Left lung (tissue), 10 donors: Measurements from ENCODE around the gene OPTC. TPM values are rescaled to one million over a fixed set of nuclear protein-coding genes. Genes with fewer than 3 reads are reported as not detected.
A peak's percentile ranks its signal among the peaks of the same experiment; 100 is the strongest.

ENCODE experiments used
- ATAC-seq: fragments of 200-7000 bp; cut with Tn5 transposase; one replicate; pipeline ENCODE4 v1.9.1; 2020; ENCODE audit warnings: moderate library complexity
- DNase-seq, 4 donors: peaks; one replicate each; pipeline ENCODE4 v3.0.0-alpha.2; 2013 to 2020
- H3K27ac ChIP-seq, 2 donors: fragments of 200-600 bp; sonication (generic) in 1 of 2; one replicate each; pipeline versions ENCODE4 v1.5.0 to v1.8.0; 2020 to 2021
- H3K27me3 ChIP-seq, 2 donors: fragments of 200-600 bp; sonication (generic) in 1 of 2; one replicate each; pipeline versions ENCODE4 v1.5.0 to v1.8.0; 2020 to 2021
- H3K36me3 ChIP-seq, 2 donors: fragments of 200-600 bp; sonication (generic) in 1 of 2; one replicate each; pipeline versions ENCODE4 v1.5.0 to v1.8.0; 2020 to 2021
- H3K4me1 ChIP-seq, 2 donors: fragments of 200-600 bp; one replicate each; pipeline ENCODE4 v1.8.0; 2021
- H3K4me3 ChIP-seq, 2 donors: fragments of 200-600 bp; sonication (generic) in 1 of 2; one replicate each; pipeline versions ENCODE4 v1.5.0 to v1.8.0; 2020 to 2021; ENCODE audit warnings: mild to moderate bottlenecking in 1 of 2
- H3K9me3 ChIP-seq, 2 donors: fragments of 200-600 bp; sonication (generic) in 1 of 2; one replicate each; pipeline versions ENCODE4 v1.5.0 to v1.8.0; 2020 to 2021
- intact Hi-C, 2 donors: fragments of 100-400 bp; cut with DNase I; formaldehyde crosslinking; loops; one replicate each; pipeline versions ENCODE4 v1.11.2 to v1.14.2; 2022
- polyA plus RNA-seq, 6 donors: library from polyadenylated mRNA; unstranded; fragments of 120-200 nt; gene quantifications; one replicate each; pipeline ENCODE4 v1.2.1, GENCODE V29; 2013; ENCODE audit not compliant: insufficient read length in 6 of 6
- total RNA-seq, 2 donors: library from RNA; stranded (reverse); fragmentation: NEBNext Ultra II Directional; extraction: Animal tissue kit (Norgen Biotek cat#: 25700); gene quantifications; one replicate each; pipeline ENCODE4 v1.2.1, GENCODE V29; 2021
- TF ChIP-seq, protein P1 (sequence below), 2 donors: fragments of 200-600 bp; sonication (generic) in 1 of 2; IDR thresholded peaks; one replicate each; pipeline versions ENCODE4 v1.5.0 to v1.8.0; 2021; ENCODE audit warnings: antibody characterized with exemption in 2 of 2
- donor health status: DM: no; HTN: yes; CAD: no.
- donor health status: DM: no; HTN: no; CAD: no.

OPTC gene
- total and polyA plus RNA-seq, 8 donors, result not detected

DNA sequence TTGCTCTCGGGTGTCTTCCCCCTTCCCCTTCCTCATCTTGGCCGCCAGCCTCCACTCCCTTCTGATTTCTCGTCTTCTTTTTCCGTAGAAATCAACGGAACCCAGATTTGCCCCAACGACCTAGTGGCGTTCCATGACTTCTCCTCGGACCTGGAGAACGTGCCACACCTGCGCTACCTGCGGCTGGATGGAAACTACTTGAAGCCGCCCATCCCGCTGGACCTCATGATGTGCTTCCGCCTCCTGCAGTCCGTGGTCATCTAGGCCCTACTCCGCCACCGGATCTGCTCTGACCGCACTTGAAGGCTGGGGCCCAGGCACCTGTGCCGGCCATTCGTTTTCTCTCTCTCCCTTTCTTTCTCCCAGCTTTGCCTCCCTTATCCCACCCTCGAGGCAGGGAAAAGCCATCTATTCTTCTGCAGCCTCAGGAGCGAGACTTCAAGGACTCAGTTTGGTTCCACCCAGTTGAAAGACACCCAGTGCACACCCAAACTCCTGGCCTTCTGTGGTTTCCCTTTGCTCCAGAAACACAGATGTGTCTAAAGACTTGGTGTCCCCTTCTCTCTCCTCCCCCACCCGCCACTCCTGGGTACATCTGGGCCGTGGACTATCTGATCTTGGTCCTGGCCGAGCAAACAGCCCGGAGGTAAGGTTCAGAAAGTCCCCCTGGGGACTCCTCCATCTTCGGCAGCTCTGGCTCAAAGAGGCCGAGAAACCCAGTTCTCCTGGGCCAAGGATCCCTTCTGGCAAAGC lies 7.2 kb upstream of the OPTC start:
- Histone ChIP-seq H3K4me3 (peak overlapping the region in 1 of 2 donors; percentile 36), H3K9me3 (no peaks in the 10 kb centered on the region), H3K36me3 (no peaks in the 10 kb centered on the region), H3K27ac (peak overlapping the region; percentile 31 to 71), H3K27me3 (no peaks in the 10 kb centered on the region), H3K4me1 (peaks cover 0 to 13% of the 10 kb centered on the region in 2 donors)
- DNase-seq, result no peak
- TF ChIP-seq, protein P1, sequence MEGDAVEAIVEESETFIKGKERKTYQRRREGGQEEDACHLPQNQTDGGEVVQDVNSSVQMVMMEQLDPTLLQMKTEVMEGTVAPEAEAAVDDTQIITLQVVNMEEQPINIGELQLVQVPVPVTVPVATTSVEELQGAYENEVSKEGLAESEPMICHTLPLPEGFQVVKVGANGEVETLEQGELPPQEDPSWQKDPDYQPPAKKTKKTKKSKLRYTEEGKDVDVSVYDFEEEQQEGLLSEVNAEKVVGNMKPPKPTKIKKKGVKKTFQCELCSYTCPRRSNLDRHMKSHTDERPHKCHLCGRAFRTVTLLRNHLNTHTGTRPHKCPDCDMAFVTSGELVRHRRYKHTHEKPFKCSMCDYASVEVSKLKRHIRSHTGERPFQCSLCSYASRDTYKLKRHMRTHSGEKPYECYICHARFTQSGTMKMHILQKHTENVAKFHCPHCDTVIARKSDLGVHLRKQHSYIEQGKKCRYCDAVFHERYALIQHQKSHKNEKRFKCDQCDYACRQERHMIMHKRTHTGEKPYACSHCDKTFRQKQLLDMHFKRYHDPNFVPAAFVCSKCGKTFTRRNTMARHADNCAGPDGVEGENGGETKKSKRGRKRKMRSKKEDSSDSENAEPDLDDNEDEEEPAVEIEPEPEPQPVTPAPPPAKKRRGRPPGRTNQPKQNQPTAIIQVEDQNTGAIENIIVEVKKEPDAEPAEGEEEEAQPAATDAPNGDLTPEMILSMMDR (IDR thresholded peaks at IDR 0.05), result no peak
- no peak for ATAC-seq
- intact Hi-C loops, result loop anchor here in 1 of 2 donors (5.0 to 10.0 kb wide), 2 partner anchors 144 to 212 kb away; no protein-coding TSS in a partner anchor

DNA sequence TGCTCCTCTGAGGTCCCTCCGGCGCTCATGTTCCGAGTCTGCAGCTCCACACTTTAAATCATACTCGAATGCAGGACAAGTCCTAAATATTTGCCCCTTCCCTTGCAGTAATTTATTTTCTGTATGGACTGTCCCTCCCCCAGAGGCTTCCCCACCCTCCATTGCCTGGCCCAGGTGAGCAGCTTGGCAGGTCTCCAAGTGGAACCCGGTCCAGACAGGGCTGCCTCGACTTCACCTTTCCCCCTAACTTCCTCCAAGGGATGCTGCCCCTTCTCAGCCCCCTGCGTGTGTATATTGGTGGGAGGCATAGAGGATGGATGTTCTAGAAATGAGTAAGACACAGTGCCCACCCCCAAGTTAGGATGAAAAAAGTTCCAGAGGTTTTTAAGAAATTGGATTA lies 5.4 kb upstream of the OPTC start:
- H3K27me3 ChIP-seq, result no peaks in the 10 kb centered on the region
- intact Hi-C loops, result loop anchor here in 1 of 2 donors (5.0 to 10.0 kb wide), 2 partner anchors 146 to 214 kb away; no protein-coding TSS in a partner anchor
- TF ChIP-seq, protein P1 (IDR thresholded peaks at IDR 0.05), result no peak
- DNase-seq (no peak), ATAC-seq (no peak)
- H3K36me3 ChIP-seq, result no peaks in the 10 kb centered on the region
- no peaks in the 10 kb centered on the region for H3K9me3 ChIP-seq
- peaks cover 0 to 12% of the 10 kb centered on the region in 2 donors for H3K4me1 ChIP-seq
- no peak overlapping the region for H3K27ac ChIP-seq
- no peak overlapping the region for H3K4me3 ChIP-seq

DNA sequence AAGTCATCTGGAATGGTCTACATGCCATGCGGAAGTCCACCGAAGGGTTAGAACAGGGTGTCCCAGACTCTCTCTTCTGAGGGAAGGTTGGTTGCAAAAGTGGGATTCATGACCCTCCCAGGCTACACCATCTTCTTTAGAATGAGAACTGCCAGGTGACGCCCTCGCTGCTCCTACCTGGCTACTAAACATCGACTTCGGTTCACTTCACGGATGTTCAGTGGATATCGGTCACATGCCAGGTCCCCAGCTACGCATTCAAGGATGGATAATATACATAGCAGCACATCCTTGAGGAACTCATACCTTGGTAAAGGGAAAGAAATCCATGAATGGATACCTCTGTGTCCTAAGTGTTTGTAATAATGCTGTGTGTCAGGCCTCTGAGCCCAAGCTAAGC lies 3.3 kb upstream of the OPTC start:
- intact Hi-C loops, result no loop called here
- Histone ChIP-seq H3K27me3 (no peaks in the 10 kb centered on the region), H3K27ac (no peak overlapping the region), H3K9me3 (no peaks in the 10 kb centered on the region), H3K36me3 (no peaks in the 10 kb centered on the region), H3K4me1 (peaks cover 0 to 12% of the 10 kb centered on the region in 2 donors), H3K4me3 (no peak overlapping the region)
- DNase-seq, result no peak
- ATAC-seq, result no peak
- TF ChIP-seq, protein P1 (IDR thresholded peaks at IDR 0.05), result no peak

DNA sequence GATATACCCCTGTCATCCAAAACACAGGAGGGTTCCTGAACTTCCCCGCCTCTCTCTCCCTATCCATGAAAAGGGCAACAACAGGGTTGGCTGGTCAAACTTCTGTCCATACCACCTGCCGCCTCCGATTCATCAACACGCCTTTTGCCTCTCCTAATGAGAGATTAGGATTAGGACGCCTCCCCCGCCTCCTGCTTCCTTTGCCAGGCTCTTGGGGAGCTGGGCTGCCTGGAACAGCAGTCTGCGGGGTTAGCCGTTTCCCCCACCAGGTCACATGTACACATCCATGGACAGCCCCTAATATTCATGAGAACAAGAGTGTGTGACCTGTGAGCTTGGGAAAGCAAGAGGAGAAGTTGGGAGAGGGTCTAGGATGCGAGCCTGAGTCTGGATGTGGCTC lies 2.3 kb upstream of the OPTC start:
- Histone ChIP-seq H3K4me3 (no peak overlapping the region), H3K4me1 (peaks cover 0 to 12% of the 10 kb centered on the region in 2 donors), H3K27ac (no peak overlapping the region), H3K9me3 (no peaks in the 10 kb centered on the region), H3K27me3 (no peaks in the 10 kb centered on the region), H3K36me3 (no peaks in the 10 kb centered on the region)
- TF ChIP-seq, protein P1 (IDR thresholded peaks at IDR 0.05), result no peak
- ATAC-seq (no peak), DNase-seq (no peak)
- intact Hi-C loops, result no loop called here

DNA sequence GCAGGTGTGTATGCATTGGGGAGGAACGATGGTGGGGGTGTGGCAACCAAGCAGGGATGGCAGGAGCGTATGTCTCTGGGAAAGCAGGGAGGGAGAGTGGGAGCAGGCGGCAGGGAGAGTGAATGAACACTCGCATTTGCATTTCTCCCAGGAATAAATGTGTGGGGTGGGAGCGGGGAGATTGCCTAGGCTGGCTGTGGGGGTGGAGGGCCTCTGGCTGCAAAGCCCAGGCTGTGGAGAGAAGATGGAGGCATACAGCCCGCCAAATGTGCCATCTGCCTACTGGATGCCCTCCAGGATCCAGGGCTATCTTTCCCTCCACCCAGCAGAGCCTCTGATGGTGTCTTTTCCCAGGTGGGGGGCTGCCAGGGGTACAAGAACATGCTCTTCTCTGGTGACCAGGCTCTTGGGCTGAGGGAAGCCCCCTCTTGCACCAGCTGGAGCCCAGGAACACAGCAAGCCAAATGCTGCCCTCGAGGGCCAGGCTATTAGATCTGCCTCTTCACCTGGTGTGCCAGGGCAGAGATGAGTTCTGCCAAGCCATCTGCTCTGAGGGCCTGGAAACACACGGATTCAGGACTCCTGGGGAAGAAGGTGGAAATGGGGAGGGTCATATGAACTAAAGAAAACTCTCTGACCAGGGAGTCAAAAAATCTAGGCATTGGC lies 1.7 kb upstream of the OPTC start:
- ATAC-seq, result no peak
- Histone ChIP-seq H3K27ac (no peak overlapping the region), H3K27me3 (no peaks in the 10 kb centered on the region), H3K36me3 (no peaks in the 10 kb centered on the region), H3K9me3 (no peaks in the 10 kb centered on the region), H3K4me3 (no peak overlapping the region), H3K4me1 (peaks cover 0 to 12% of the 10 kb centered on the region in 2 donors)
- intact Hi-C loops, result no loop called here
- DNase-seq, result no peak
- TF ChIP-seq, protein P1 (IDR thresholded peaks at IDR 0.05), result no peak
